Urothelium cell line (cell line): ENCODE measurements around the gene KCNH4.
"Not testable (repeated sequence)": the region's sequence is repeated elsewhere in the genome, so short reads cannot be mapped to it uniquely, and the experiment has no call there.

Experiments
- DNase-seq: peaks from one replicate; pipeline ENCODE4 v3.0.0; 2011; ENCODE audit warnings: low spot score, mixed read lengths
- FAIRE-seq: peaks from 2 replicates; lab custom pipeline; 2011; peaks lifted over from hg19 to GRCh38; lab: Jason Lieb, UNC

Gene KCNH4

GRCh38 chr17:42197564-42198156 lies 16.7 kb upstream of the KCNH4 start:
- DNase-seq (no peak), FAIRE-seq (no peak)

DNA sequence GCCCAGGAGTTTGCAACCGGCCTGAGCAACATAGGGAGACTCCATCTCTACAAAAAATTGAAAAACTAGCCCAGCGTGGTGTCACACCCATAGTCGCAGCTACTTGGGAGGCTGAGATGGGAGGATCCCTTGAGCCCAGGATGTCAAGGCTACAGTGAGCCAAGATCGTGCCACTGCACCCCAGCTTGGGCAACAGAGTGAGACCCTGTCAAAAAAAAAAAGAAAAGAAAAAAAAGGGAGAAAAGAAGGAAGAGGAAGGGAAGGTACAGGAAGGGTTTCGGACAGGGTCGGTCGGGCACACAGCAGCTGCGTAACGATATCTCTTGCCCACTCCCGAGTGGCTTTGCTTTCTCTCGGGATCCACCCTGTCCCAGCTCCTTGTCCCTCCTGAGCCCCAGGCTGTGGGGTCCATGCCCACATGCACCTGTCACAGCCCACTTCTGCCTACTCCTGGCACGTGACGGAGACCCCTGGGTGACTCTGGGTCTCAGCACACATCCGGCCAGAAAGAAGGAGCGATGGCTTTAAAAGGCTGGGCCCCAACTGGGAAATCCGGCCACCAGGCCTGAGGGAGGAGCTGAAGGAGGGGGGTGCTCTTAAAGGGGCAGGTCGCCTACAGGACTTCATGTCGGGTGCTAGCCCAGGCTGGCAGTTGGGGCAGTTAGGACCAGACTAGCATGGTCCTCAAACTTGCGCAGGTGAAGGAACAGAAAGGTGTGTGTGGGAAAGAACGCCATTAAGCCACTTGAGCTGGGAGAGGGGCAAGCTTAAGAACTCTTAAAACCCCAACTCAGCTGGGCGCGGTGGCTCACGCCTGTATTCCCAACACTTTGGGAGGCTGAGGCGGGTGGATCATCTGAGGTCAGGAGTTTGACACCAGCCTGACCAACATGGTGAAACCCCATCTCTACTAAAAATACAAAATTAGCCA lies 13.3 kb upstream of the KCNH4 start, which contains the start of gene GHDC:
TSS of gene GHDC (minus strand) at position 526 of the 931 bp plus-strand sequence. CDS start 913 bp downstream, outside the sequence.
- FAIRE-seq, result no peak
- peak; percentile 93 for DNase-seq

GRCh38 chr17:42193216-42193968 lies 12.4 kb upstream of the KCNH4 start:
- no peak for DNase-seq
- FAIRE-seq, result no peak

GRCh38 chr17:42192189-42193126 lies 11.5 kb upstream of the KCNH4 start:
- DNase-seq, result no peak
- FAIRE-seq, result no peak

DNA sequence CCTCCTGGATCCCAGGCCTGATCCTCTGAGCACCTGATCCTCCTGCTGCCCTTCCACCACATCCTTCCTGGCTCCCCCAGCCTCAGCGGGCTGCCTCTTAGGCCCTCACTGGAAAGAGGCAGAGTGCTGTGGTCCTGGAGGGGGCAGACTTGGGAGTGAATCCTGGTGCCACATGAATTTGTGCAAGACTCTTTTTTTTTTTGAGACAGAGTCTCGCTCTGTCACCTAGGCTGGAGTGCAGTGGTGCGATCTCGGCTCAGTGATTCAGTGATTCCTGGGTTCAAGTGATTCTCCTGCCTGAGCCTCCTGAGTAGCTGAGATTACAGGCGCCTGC lies 10.3 kb upstream of the KCNH4 start:
- DNase-seq (no peak), FAIRE-seq (no peak)

DNA sequence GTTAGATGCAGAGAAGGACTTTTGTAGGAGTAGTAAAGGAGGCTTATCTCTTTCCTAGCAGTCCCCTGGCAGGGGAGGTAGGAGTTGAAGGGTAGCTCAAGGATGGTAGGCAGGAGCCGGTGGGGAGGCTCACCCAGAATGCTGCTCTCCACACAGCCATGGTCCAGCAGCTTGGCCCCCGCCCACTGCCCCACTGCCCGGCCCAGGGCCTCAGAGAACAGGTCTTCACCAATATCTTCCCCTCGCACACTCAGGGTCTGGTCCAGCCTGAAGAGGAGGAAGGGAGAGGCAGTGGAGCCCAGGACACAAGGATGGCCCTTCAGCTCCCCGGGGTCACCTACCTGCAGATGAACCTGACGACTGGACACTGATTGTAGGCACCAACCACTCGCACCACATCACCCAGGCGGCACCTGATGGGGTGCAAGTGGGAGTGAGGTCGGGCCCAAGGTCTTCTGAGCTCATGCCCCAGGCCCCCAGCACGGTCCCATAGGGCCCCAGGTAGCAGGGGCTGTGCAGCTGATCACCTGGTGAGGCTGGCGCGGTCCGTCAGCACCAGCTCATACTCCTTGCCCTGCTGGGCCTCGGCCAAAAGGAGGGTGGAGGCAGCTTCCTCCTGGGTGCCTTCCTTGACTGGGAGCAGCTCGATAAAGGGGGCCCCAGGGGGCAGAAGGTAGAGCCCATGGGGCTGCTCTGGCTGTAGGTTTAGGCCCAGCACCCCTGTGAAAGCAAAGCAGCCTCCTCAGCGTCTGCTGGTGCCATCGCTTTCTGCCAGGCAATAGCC lies 9.7 kb upstream of the KCNH4 start:
- DNase-seq (no peak), FAIRE-seq (peak; percentile 35)

GRCh38 chr17:42189651-42189965 lies 8.7 kb upstream of the KCNH4 start:
- DNase-seq, result no peak
- FAIRE-seq, result no peak

DNA sequence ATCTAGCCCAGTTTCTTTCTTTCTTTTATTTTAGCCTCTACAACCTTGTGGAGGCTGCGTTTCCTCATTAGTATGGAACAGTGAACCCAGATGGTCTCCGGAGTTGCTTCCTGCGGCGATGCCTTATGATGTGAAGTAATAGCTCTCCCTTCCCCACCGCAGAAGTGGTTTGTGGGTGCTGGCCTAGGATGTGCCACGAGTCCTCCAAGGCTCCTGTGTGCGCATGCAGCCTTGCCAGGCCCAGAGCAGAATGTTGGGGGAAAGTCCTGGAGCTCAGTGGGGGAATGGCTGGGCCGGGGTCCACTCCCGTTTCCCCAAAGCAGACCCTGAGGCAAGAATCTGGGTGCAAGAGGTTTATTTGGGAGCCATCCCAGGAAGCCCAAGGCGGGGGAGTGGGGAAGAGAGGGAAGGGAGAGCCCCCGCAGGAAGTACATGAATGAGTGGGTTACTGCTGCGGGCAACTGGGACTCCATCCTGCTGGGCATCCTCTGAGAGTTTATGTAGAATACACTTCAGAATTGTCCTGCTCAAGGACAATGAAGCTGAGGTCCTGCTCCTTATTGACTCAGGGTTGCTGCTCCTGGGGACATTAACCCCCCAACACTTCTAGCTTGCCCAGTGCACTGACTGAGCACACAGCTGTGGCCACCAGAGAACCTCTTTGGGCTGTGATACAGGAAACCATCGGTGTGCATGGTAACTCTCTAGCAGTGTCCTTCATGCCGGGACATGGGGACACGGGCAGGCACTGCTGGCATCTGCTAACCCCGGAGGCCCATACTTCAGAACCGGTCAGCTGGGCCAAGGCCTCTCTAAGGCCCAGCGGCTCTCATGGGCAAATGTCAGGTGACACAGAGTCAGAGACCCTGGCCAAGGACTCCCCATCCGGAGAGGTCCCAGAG lies 8.1 kb upstream of the KCNH4 start:
- DNase-seq, result no peak
- FAIRE-seq, result no peak

GRCh38 chr17:42187833-42188232 lies 6.9 kb upstream of the KCNH4 start:
- no peak for FAIRE-seq
- DNase-seq, result no peak

GRCh38 chr17:42186191-42186590 lies 5.2 kb upstream of the KCNH4 start:
- FAIRE-seq, DNase-seq: not testable (repeated sequence)

DNA sequence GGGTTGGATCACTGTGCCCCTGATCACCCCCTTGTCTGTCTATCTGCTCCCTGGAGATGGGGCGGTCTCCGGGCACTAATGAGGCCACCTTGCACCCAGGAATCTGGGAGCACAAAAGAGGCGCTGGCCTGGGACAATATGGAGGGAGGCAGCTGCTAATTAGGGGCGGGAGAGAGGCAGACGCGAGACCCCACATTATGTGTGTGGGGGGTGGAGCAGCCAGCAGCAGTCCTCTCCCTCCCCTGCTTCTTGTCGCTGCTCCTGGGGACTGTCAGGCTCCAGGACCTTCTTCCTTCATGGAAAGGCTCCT lies 4.6 kb upstream of the KCNH4 start:
- DNase-seq, result no peak

DNA sequence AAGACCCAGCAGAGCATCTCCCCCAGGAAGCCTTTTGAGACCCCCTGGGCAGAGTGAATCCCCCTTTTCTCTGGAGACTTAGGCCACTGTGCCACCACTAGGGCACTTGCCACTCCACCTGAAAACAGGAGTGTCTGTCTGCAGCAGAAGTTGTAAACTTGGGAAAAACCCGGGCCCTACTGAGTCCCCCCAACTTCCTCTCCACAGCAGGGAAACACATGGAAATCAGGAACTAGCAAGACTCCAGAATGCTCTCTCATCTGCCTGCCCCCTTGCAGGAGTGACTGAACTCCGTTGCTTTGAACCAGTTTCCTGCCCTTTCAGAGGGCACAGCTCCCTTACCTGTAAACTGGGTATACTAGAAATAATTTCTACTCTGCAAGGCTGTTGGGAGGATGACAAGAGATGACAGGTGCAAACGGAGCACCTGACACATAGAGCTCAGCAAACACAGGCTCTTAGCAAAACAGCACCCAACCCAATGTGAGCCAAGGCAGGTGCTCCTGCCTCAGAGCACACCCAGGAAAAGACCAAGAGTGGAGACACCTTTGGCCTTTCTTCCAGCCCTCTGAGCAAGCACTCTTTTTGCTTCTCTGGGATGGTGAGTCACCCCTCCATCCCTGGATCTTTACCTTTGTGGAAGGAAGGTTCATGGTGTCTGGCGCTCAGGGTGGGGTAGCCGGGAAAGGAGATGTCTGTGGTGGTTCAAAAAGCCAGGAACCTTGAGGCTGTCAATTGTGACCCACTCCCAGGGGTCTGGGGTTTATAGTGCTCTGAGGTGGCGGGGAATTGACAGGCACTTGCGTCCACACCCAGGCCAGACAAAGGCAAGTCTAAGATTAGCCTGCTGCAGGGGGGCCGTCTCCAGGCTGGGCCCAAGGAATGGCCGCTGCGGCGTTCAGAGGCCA lies 4.0 kb upstream of the KCNH4 start, which contains the start of gene HCRT:
TSS of gene HCRT (minus strand) at position 740 of the 908 bp plus-strand sequence. CDS start at position 653, 87 bp downstream.
- DNase-seq, result no peak
- no peak for FAIRE-seq

More for the DNA sequence above, 4.6 kb upstream of the KCNH4 start:
- FAIRE-seq, result no peak

- DNase-seq (peak; percentile 94), FAIRE-seq (peak; percentile 32)
These were observed 3.1 kb upstream of the KCNH4 start for GRCh38 chr17:42183741-42184711.

DNA sequence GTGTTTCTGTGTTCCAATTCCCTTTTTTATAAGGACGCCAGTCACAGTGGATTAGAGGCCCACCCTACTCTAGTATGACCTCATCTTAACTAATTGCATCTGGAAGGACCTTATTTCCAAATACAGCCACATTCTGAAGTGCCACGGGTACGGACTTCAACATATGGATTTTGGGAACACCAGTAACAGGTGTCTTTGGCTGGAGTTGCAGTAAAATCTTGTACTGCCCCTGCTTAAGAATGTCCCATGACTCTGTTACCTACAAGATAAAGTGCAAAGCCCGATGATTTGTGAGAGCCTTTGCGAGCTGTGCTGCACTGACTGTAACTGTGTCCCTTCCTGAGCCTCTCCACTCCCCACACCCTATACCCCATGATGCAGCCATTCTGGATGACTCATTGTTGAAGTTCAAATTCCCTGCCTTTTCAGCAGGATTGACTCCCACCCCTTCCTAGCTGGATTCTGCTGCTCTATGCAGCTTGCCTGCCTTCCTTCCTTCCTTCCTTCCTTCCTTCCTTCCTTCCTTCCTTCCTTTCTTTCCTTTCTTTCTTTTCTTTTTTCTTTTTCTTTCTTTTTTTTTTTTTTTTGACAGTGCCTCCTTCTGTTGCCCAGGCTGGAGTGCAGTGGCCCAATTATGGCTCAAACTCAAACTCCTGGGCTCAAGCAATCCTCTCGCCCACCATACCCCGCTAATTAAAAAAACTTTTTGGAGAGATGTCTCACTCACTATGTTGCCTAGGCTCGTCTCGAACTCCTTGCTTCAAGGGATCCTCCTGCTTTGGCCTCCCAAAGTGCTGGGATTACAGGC lies 2.2 kb upstream of the KCNH4 start:
- DNase-seq (peak; percentile 53), FAIRE-seq (no peak)

- no peak for FAIRE-seq
These were observed 887 bp upstream of the KCNH4 start for GRCh38 chr17:42181851-42182207.

GRCh38 chr17:42180411-42180921 lies 476 bp downstream of the KCNH4 start:
- FAIRE-seq, result no peak
- DNase-seq, result no peak

More at GRCh38 chr17:42181851-42182207, 887 bp upstream of the KCNH4 start:
- no peak for DNase-seq
